HG03575 (cell line): ENCODE results near the gene LCN12.

Experiments used
- ATAC-seq: cut with Tn5 transposase; IDR thresholded peaks from one replicate; pipeline ENCODE4 v1.9.1; 2021; ENCODE audit not compliant: unreplicated experiment, insufficient number of reproducible peaks, low FRiP score; ENCODE audit errors: extremely low read depth

Gene LCN12

GRCh38 chr9:136954270-136955083 lies 2.4 kb downstream of the LCN12 start:
- ATAC-seq, result no peak

- ATAC-seq, result no peak
Observed at GRCh38 chr9:136955202-136955942, 3.3 kb downstream of the LCN12 start.

- ATAC-seq, result no peak
Observed at GRCh38 chr9:136955943-136956335, 3.9 kb downstream of the LCN12 start.

- ATAC-seq, result no peak
Observed at GRCh38 chr9:136956604-136957003, 4.5 kb downstream of the LCN12 start.

- ATAC-seq, result no peak
Observed at GRCh38 chr9:136957461-136957860, 5.4 kb downstream of the LCN12 start.

- ATAC-seq, result no peak
Observed at GRCh38 chr9:136957901-136958300, 5.8 kb downstream of the LCN12 start.

- no peak for ATAC-seq
Observed at GRCh38 chr9:136958473-136958872, 6.4 kb downstream of the LCN12 start.

GRCh38 chr9:136958898-136959850 lies 7.1 kb downstream of the LCN12 start:
- no peak for ATAC-seq

GRCh38 chr9:136960212-136960937 lies 8.3 kb downstream of the LCN12 start:
- no peak for ATAC-seq

GRCh38 chr9:136960938-136961275 lies 8.8 kb downstream of the LCN12 start:
- no peak for ATAC-seq

- ATAC-seq, result no peak
Observed at GRCh38 chr9:136961279-136962065, 9.4 kb downstream of the LCN12 start.

- ATAC-seq, result no peak
Observed at GRCh38 chr9:136962163-136962562, 10.1 kb downstream of the LCN12 start.

- no peak for ATAC-seq
Observed at GRCh38 chr9:136962701-136963248, 10.7 kb downstream of the LCN12 start.

GRCh38 chr9:136963341-136963740 lies 11.3 kb downstream of the LCN12 start:
- ATAC-seq, result no peak

- no peak for ATAC-seq
Observed at GRCh38 chr9:136963751-136964150, 11.7 kb downstream of the LCN12 start.

GRCh38 chr9:136964171-136964689 lies 12.2 kb downstream of the LCN12 start:
- ATAC-seq, result no peak

GRCh38 chr9:136964833-136965422 lies 12.9 kb downstream of the LCN12 start:
- ATAC-seq, result no peak
